HepG2 (cell line): ENCODE results near the gene PTCD2. TPM values are rescaled to one million over a fixed set of nuclear protein-coding genes. Genes with fewer than 3 reads are reported as not detected.

Experiments
- ATAC-seq: fragments of 200-7000 bp; cut with Tn5 transposase; 3 replicates; pipeline ENCODE4 v1.9.1; 2020; ENCODE audit warnings: mild to moderate bottlenecking, moderate library complexity
- BruUV-seq: library from RNA; stranded (reverse); fragments of 400-500 nt; replicated peaks from 2 replicates; lab custom pipeline; 2021; lab: Mats Ljungman, UMichigan
- CTCF ChIA-PET: fragments of 300-600 bp; formaldehyde crosslinking; extraction: SDS; loops from one replicate; lab custom pipeline; 2021; ENCODE audit warnings: low total read pairs, inconsistent platforms, low intra/inter-chr PET ratio; lab: Yijun Ruan, JAX
- POLR2A ChIA-PET: fragments of 350-600 bp; sonication (Branson Sonifier 250); formaldehyde crosslinking; loops from one replicate; lab custom pipeline; 2020; ENCODE audit warnings: antibody characterized with exemption, inconsistent platforms; lab: Yijun Ruan, JAX
- DNase-seq: peaks from one replicate; pipeline ENCODE4 v3.0.0-alpha.2; 2015; ENCODE audit warnings: low spot score
- FAIRE-seq: peaks from 3 replicates; lab custom pipeline; 2011; peaks lifted over from hg19 to GRCh38; lab: Jason Lieb, UNC
- H2AFZ ChIP-seq: one replicate; pipeline ENCODE4 v1.6.1; 2011; ENCODE audit warnings: low read length, inconsistent platforms
- H3K27ac ChIP-seq: fragments of 300-600 bp; 3 replicates; pipeline ENCODE4 v1.8.0; 2011; ENCODE audit warnings: mixed run types, mild to moderate bottlenecking, mixed read lengths, low read length, inconsistent platforms; ENCODE audit not compliant: insufficient read depth; ENCODE audit errors: extremely low read length
- H3K27me3 ChIP-seq, 2 experiments: fragments of 200-600 bp in 1 of 2; 2 replicates in 1 of 2; 3 replicates in 1 of 2; pipeline versions ENCODE4 v1.6.0 to v1.8.0; 2011; ENCODE audit warnings: low read length in 2 of 2, mild to moderate bottlenecking in 2 of 2, moderate library complexity in 2 of 2, inconsistent platforms in 1 of 2; ENCODE audit not compliant: insufficient read depth in 2 of 2, control insufficient read depth in 1 of 2
- H3K36me3 ChIP-seq, 2 experiments: fragments of 200-600 bp in 1 of 2; replicated peaks in 1 of 2; 2 replicates in 1 of 2; 3 replicates in 1 of 2; pipeline versions ENCODE4 v1.5.1 to v1.8.0; 2011; ENCODE audit warnings: low read length in 2 of 2, inconsistent platforms in 1 of 2; ENCODE audit not compliant: insufficient read depth in 2 of 2, control insufficient read depth in 1 of 2
- H3K4me1 ChIP-seq: 2 replicates; pipeline ENCODE4 v1.5.1; 2012; ENCODE audit warnings: low read length, inconsistent platforms; ENCODE audit not compliant: insufficient read depth
- H3K4me2 ChIP-seq: 2 replicates; pipeline ENCODE4 v1.6.0; 2011; ENCODE audit warnings: low read depth, low read length, inconsistent platforms
- H3K4me3 ChIP-seq, 3 experiments: fragments of 200-600 bp in 1 of 3; sonication (generic), shearing (Covaris generic) in 1 of 3; replicated peaks in 1 of 3; 2 replicates each; pipeline ENCODE4 v1.5.1; 2011 to 2016; ENCODE audit warnings: low read length in 3 of 3, inconsistent platforms in 2 of 3, low read depth in 2 of 3, mild to moderate bottlenecking in 2 of 3, control low read depth in 1 of 3, mixed read lengths in 1 of 3; ENCODE audit not compliant: insufficient read depth in 1 of 3
- H3K79me2 ChIP-seq: one replicate; pipeline ENCODE4 v1.6.1; 2011; ENCODE audit warnings: low read length, inconsistent platforms; ENCODE audit not compliant: insufficient read depth
- H3K9ac ChIP-seq: 2 replicates; pipeline ENCODE4 v1.6.0; 2011; ENCODE audit warnings: mild to moderate bottlenecking, low read depth, low read length, inconsistent platforms; ENCODE audit not compliant: insufficient read depth
- H3K9me3 ChIP-seq: 2 replicates; pipeline ENCODE4 v1.5.1; 2012; ENCODE audit warnings: mild to moderate bottlenecking, low read length
- H4K20me1 ChIP-seq: 2 replicates; pipeline ENCODE4 v1.6.0; 2011; ENCODE audit warnings: inconsistent platforms, mild to moderate bottlenecking, low read length, moderate library complexity; ENCODE audit not compliant: insufficient read depth
- FIP1L1 ChIP-seq: fragments of 200-400 bp; formaldehyde crosslinking; IDR thresholded peaks from 2 replicates; pipeline ENCODE4 v1.6.1; 2018; ENCODE audit warnings: low read depth, mild to moderate bottlenecking, low read length, moderate library complexity, borderline replicate concordance; ENCODE audit not compliant: insufficient read depth
- MATR3 ChIP-seq: sonication (generic); formaldehyde crosslinking; IDR thresholded peaks from 2 replicates; pipeline ENCODE4 v1.4.0; 2020; ENCODE audit warnings: missing genetic modification reagents
- PPARG ChIP-seq: conservative IDR thresholded peaks from 2 replicates; pipeline ENCODE4 v1.6.1; 2016; ENCODE audit warnings: missing biosample characterization, missing genetic modification reagents
- PREB ChIP-seq: sonication (generic); formaldehyde crosslinking; IDR thresholded peaks from 2 replicates; pipeline ENCODE4 v1.4.0; 2020; ENCODE audit warnings: missing genetic modification reagents
- ZNF703 ChIP-seq: sonication (generic); formaldehyde crosslinking; IDR thresholded peaks from 2 replicates; pipeline ENCODE4 v1.5.1; 2020; ENCODE audit warnings: missing genetic modification reagents, mild to moderate bottlenecking, moderate library complexity, borderline replicate concordance
- WGBS: methylation state at CpG from one replicate; pipeline ENCODE4 v1.1.6; 2017; ENCODE audit warnings: low lambda C conversion rate; 5-methylcytosine and 5-hydroxymethylcytosine counted together
- in situ Hi-C: cut with HindIII; loops from 2 replicates; pipeline ENCODE4 v1.10.0; 2017; ENCODE audit warnings: low pct_unique_long_range_greater_than_20kb; ENCODE audit not compliant: extremely low pct_ligation_motif_present
- intact Hi-C: fragments of 100-400 bp; cut with micrococcal nuclease; formaldehyde crosslinking; loops from one replicate; pipeline ENCODE4 v1.10.0; 2022; ENCODE audit not compliant: unreplicated experiment
- polyA plus RNA-seq, 8 experiments: library from polyadenylated mRNA; depleted of rRNA in 3 of 8; stranded (reverse) in 7 of 8; unstranded in 1 of 8; fragments of >200 nt; fragmentation: Illumina TruSeq in 4 of 8; extraction: Trizol in 4 of 8; gene quantifications; 2 replicates each; pipeline versions ENCODE4 v1.2.1 to v1.2.3, GENCODE V29; 2011 to 2016; ENCODE audit warnings: low read depth in 4 of 8, missing spikeins in 1 of 8, mixed read lengths in 1 of 8; ENCODE audit not compliant: insufficient read depth in 1 of 8
- total RNA-seq, 5 experiments: library from RNA; depleted of rRNA; stranded (reverse); fragments of >200 nt; fragmentation: Illumina TruSeq; extraction: Trizol; gene quantifications; 2 replicates each; pipeline ENCODE4 v1.2.3, GENCODE V29; 2016; ENCODE audit warnings: low read depth in 1 of 5

PTCD2 gene
- total and polyA plus RNA-seq, 2 of the 13 experiments (the other 11 are each of a cell fraction or from before 2014, with no cell fraction given), result 5.3 to 6.4 TPM

- TF ChIP-seq FIP1L1 (no peak), PREB (CRISPR knock-in tag) (no peak), MATR3 (CRISPR knock-in tag) (no peak)
These were observed 57.9 kb downstream of the PTCD2 start (continued) for GRCh38 chr5:72377910-72378638.

GRCh38 chr5:72378639-72379289 is 58.6 kb downstream of the PTCD2 start:
- CTCF ChIA-PET, result no interaction called here
- no peak for FAIRE-seq
- Histone ChIP-seq H4K20me1 (no peaks in the 10 kb centered on the region), H2AFZ (no peak overlapping the region), H3K4me3 (no peak overlapping the region), H3K4me1 (no peaks in the 10 kb centered on the region), H3K27ac (no peak overlapping the region), H3K27me3 (0 out of 5 replicates have a peak, but pooled peaks cover 0 to 5% of the 10 kb centered on the region in 2 experiments), H3K9me3 (no peaks in the 10 kb centered on the region), H3K4me2 (no peak overlapping the region), H3K36me3 (no peaks in the 10 kb centered on the region), H3K9ac (no peak overlapping the region), H3K79me2 (no peaks in the 10 kb centered on the region)
- BruUV-seq, result no TSS peak
- in situ Hi-C loops (no loop called here), intact Hi-C loops (no loop called here)
- POLR2A ChIA-PET, result no interaction called here
- ATAC-seq, result no peak
- TF ChIP-seq ZNF703 (CRISPR knock-in tag), result no peak
- TF ChIP-seq PPARG, result no peak
- 13% methylated on average over 4 of the region's 4 CpGs for WGBS
- no peak for DNase-seq
